WERI-Rb-1 (cell line): ENCODE results near the gene SNX27.
"Not testable (repeated sequence)": the region's sequence is repeated elsewhere in the genome, so short reads cannot be mapped to it uniquely, and the experiment has no call there.

ENCODE experiments used
- DNase-seq: peaks from one replicate; pipeline ENCODE4 v3.0.0-alpha.2; 2020
- H3K27ac ChIP-seq: fragments of 250-450 bp; sonication (Bioruptor Pico); 2 replicates; pipeline ENCODE4 v1.5.1; 2020; ENCODE audit warnings: mild to moderate bottlenecking, moderate library complexity
- H3K27me3 ChIP-seq: fragments of 250-450 bp; sonication (Bioruptor Pico); 2 replicates; pipeline ENCODE4 v1.5.1; 2021; ENCODE audit warnings: mild to moderate bottlenecking, low read depth, moderate library complexity; ENCODE audit not compliant: insufficient read depth, severe bottlenecking
- H3K36me3 ChIP-seq: fragments of 250-450 bp; sonication (Bioruptor Pico); 2 replicates; pipeline ENCODE4 v1.5.1; 2020; ENCODE audit warnings: mild to moderate bottlenecking, moderate library complexity
- H3K4me3 ChIP-seq: 2 replicates; pipeline ENCODE4 v1.5.1; 2011; ENCODE audit warnings: low read depth, mild to moderate bottlenecking, control low read depth, low read length
- H3K9me3 ChIP-seq: fragments of 250-450 bp; sonication (Bioruptor Pico); 2 replicates; pipeline ENCODE4 v1.5.1; 2021; ENCODE audit warnings: mild to moderate bottlenecking, moderate library complexity; ENCODE audit not compliant: severe bottlenecking
- TF ChIP-seq, protein P1 (sequence below): IDR thresholded peaks from 2 replicates; pipeline ENCODE4 v1.5.1; 2011; ENCODE audit warnings: low read depth, mild to moderate bottlenecking, control low read depth, inconsistent platforms, low read length

Gene SNX27

GRCh38 chr1:151635479-151636072 lies 23.7 kb downstream of the SNX27 start:
- TF ChIP-seq, protein P1, sequence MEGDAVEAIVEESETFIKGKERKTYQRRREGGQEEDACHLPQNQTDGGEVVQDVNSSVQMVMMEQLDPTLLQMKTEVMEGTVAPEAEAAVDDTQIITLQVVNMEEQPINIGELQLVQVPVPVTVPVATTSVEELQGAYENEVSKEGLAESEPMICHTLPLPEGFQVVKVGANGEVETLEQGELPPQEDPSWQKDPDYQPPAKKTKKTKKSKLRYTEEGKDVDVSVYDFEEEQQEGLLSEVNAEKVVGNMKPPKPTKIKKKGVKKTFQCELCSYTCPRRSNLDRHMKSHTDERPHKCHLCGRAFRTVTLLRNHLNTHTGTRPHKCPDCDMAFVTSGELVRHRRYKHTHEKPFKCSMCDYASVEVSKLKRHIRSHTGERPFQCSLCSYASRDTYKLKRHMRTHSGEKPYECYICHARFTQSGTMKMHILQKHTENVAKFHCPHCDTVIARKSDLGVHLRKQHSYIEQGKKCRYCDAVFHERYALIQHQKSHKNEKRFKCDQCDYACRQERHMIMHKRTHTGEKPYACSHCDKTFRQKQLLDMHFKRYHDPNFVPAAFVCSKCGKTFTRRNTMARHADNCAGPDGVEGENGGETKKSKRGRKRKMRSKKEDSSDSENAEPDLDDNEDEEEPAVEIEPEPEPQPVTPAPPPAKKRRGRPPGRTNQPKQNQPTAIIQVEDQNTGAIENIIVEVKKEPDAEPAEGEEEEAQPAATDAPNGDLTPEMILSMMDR, result no peak
- no peak overlapping the region for H3K4me3 ChIP-seq
- H3K27ac ChIP-seq, result no peak overlapping the region

GRCh38 chr1:151638074-151638775 lies 26.4 kb downstream of the SNX27 start:
- Histone ChIP-seq H3K4me3 (no peak overlapping the region), H3K27me3 (no peaks in the 10 kb centered on the region), H3K9me3 (no peaks in the 10 kb centered on the region), H3K36me3 (peaks cover 20% of the 10 kb centered on the region), H3K27ac (no peak overlapping the region)
- TF ChIP-seq, protein P1, result no peak
- DNase-seq, result no peak

More at GRCh38 chr1:151635479-151636072, 23.7 kb downstream of the SNX27 start:
- H3K36me3 ChIP-seq, result peaks cover 13% of the 10 kb centered on the region
- DNase-seq, result no peak
- no peaks in the 10 kb centered on the region for H3K27me3 ChIP-seq
- H3K9me3 ChIP-seq, result no peaks in the 10 kb centered on the region

DNA sequence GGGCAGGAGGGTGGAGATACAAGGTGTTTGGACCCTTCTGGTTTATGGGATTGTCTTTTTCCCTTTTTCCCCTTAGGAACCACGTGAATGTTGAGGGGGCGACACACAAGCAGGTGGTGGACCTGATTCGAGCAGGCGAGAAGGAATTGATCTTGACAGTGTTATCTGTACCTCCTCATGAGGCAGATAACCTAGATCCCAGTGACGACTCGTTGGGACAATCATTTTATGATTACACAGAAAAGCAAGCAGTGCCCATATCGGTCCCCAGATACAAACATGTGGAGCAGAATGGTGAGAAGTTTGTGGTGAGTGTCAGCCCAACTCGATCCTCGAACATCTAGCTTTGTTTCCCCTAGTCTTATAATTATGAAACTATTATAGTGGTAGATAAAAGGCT lies 27.0 kb downstream of the SNX27 start:
- DNase-seq, result no peak
- H3K27me3 ChIP-seq, result no peaks in the 10 kb centered on the region
- H3K36me3 ChIP-seq, result peaks cover 26% of the 10 kb centered on the region
- H3K4me3 ChIP-seq, result no peak overlapping the region
- TF ChIP-seq, protein P1, result no peak
- no peaks in the 10 kb centered on the region for H3K9me3 ChIP-seq
- H3K27ac ChIP-seq, result no peak overlapping the region

- H3K9me3 ChIP-seq, result no peaks in the 10 kb centered on the region
- H3K27ac ChIP-seq, result no peak overlapping the region
- no peak for DNase-seq
- H3K4me3 ChIP-seq, result no peak overlapping the region
- TF ChIP-seq, protein P1, result no peak
- no peaks in the 10 kb centered on the region for H3K27me3 ChIP-seq
- peaks cover 33% of the 10 kb centered on the region for H3K36me3 ChIP-seq
Measured at GRCh38 chr1:151639466-151639865, 27.6 kb downstream of the SNX27 start.

DNA sequence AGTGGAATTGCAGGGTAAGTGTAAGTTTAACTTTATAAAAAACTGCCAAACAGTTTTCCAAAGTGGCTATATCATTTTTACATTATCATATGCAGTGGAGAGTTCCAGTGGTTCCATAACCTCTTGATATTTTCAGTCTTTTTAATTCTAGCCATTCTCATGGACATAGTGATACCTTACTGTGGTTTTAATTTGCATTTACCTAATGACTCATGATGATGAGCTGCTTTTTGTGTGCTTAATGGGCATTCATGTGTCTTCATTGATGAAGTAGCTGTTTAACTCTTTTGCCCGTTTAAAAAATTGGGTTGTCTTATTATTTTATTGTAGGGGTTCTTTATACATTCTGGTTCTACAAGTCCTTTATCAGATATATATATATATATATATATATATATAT lies 29.4 kb downstream of the SNX27 start:
- Histone ChIP-seq H3K9me3 (no peaks in the 10 kb centered on the region), H3K27ac (no peak overlapping the region), H3K27me3 (no peaks in the 10 kb centered on the region), H3K36me3 (peaks cover 50% of the 10 kb centered on the region), H3K4me3 (no peak overlapping the region)
- TF ChIP-seq, protein P1, result no peak
- no peak for DNase-seq

GRCh38 chr1:151643085-151643484 lies 31.2 kb downstream of the SNX27 start:
- H3K4me3 ChIP-seq, H3K27me3 ChIP-seq, H3K27ac ChIP-seq, H3K9me3 ChIP-seq, DNase-seq: not testable (repeated sequence)
- peaks cover 56% of the 10 kb centered on the region for H3K36me3 ChIP-seq
